ENCODE results near the gene GRID1. TPM values are rescaled to one million over a fixed set of nuclear protein-coding genes. Genes with fewer than 3 reads are reported as not detected.

Gene GRID1
- total RNA-seq, 1 donor from 2014 or later, result 7.1 TPM

GRCh38 chr10:86169066-86169465, 197.5 kb downstream of the GRID1 start:
- H3K4me1 ChIP-seq, result no peaks in the 10 kb centered on the region
- no peaks in the 10 kb centered on the region for H3K9me3 ChIP-seq
- no peak overlapping the region for H3K4me3 ChIP-seq
- H3K27ac ChIP-seq, result no peak overlapping the region
- intact Hi-C loops (cut with DNase I), result no loop called here
- no peaks in the 10 kb centered on the region for H3K27me3 ChIP-seq
- TF ChIP-seq POLR2AphosphoS5 (IDR thresholded peaks at IDR 0.05; ENCODE audit: insufficient read depth in 1 of 2, low read depth in 1 of 2) (no peak), POLR2A (IDR thresholded peaks at IDR 0.05) (no peak)
- TF ChIP-seq, protein P1, sequence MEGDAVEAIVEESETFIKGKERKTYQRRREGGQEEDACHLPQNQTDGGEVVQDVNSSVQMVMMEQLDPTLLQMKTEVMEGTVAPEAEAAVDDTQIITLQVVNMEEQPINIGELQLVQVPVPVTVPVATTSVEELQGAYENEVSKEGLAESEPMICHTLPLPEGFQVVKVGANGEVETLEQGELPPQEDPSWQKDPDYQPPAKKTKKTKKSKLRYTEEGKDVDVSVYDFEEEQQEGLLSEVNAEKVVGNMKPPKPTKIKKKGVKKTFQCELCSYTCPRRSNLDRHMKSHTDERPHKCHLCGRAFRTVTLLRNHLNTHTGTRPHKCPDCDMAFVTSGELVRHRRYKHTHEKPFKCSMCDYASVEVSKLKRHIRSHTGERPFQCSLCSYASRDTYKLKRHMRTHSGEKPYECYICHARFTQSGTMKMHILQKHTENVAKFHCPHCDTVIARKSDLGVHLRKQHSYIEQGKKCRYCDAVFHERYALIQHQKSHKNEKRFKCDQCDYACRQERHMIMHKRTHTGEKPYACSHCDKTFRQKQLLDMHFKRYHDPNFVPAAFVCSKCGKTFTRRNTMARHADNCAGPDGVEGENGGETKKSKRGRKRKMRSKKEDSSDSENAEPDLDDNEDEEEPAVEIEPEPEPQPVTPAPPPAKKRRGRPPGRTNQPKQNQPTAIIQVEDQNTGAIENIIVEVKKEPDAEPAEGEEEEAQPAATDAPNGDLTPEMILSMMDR (IDR thresholded peaks at IDR 0.05), result no peak
- H3K36me3 ChIP-seq, result no peaks in the 10 kb centered on the region
- no peak for DNase-seq (ENCODE audit: extremely low spot score in 2 of 2)

DNA sequence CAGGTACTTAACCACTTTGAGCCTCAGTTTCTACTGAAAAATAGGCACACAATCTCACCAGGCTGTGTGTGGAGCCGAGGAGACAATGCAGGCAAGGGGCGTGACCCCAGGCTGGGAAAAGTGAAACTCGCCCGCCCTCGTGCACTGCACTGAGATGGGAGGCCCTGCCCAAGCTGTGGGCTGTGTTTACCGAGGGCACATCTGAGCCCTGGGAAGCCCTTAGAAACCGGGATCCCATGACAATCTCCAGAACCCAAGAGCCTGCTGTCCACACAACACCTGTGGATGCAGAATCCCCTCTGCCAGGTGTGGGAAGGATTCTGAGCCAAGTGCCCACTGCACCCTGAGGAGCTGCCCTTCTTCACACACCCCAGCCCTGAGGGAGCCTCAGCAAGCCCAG, 198.3 kb downstream of the GRID1 start:
- H3K36me3 ChIP-seq, result no peaks in the 10 kb centered on the region
- TF ChIP-seq POLR2A (IDR thresholded peaks at IDR 0.05) (no peak), POLR2AphosphoS5 (IDR thresholded peaks at IDR 0.05; ENCODE audit: insufficient read depth in 1 of 2, low read depth in 1 of 2) (no peak)
- TF ChIP-seq, protein P1 (IDR thresholded peaks at IDR 0.05), result no peak
- no peak overlapping the region for H3K4me3 ChIP-seq
- no peak overlapping the region for H3K27ac ChIP-seq
- H3K27me3 ChIP-seq, result no peaks in the 10 kb centered on the region
- no peaks in the 10 kb centered on the region for H3K4me1 ChIP-seq
- DNase-seq (ENCODE audit: extremely low spot score in 2 of 2), result no peak
- intact Hi-C loops (cut with DNase I), result no loop called here
- H3K9me3 ChIP-seq, result no peaks in the 10 kb centered on the region

DNA sequence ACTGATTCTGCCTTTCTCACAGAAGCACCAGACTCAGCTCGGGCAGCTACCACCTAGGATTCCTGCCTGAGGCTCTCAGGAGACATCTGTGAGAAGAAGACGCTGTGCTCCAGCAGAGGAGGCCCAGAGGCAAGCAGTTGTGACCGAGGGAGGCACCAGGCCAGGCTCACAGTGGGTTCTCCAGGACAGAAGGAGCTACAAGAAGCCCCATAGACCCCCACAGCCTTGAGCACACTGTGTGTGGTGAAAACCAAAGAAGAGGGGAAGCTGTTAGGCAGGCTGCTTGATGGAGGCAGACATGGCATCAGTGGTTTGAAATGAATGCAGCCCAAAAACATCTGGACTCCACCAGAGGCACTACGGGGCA, 198.8 kb downstream of the GRID1 start:
- no peak for DNase-seq (ENCODE audit: extremely low spot score in 2 of 2)
- Histone ChIP-seq H3K27me3 (no peaks in the 10 kb centered on the region), H3K4me1 (no peaks in the 10 kb centered on the region), H3K27ac (no peak overlapping the region), H3K9me3 (no peaks in the 10 kb centered on the region), H3K4me3 (no peak overlapping the region), H3K36me3 (no peaks in the 10 kb centered on the region)
- intact Hi-C loops (cut with DNase I), result no loop called here
- TF ChIP-seq, protein P1 (IDR thresholded peaks at IDR 0.05), result no peak
- TF ChIP-seq POLR2AphosphoS5 (IDR thresholded peaks at IDR 0.05; ENCODE audit: insufficient read depth in 1 of 2, low read depth in 1 of 2), result no peak
- no peak for TF ChIP-seq POLR2A (IDR thresholded peaks at IDR 0.05)

DNA sequence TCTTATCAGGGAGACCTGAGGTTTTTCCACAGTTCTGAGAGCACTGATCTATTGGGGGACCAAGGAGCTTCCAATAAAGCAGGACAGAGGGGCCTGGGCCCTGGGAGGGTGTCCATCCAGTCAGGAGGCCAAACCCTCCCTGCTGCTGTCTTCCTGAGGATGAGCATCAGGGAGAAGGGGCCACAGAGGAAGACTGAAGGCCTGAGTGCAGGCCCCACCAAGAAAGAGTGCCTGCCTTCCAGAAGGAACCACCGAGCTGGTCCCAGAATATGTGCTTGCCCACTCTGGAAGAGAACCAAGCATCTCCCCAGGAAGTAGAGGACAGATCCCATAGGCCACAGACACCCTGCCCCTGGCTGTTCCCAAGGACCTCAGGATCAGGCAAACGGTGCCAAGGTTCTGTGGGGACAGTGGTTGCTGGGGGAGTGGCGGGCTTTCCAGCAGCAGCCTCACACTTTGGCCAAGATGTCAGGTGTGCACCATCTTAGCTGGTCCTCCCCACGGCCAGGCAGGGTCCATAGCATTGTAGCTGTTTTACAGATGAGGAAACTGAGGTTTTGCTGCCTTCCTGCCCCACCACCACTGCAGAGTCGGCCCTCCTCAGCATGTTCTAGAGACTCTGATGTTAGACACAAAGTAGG, 199.4 kb downstream of the GRID1 start:
- Histone ChIP-seq H3K4me1 (no peaks in the 10 kb centered on the region), H3K36me3 (no peaks in the 10 kb centered on the region), H3K9me3 (no peaks in the 10 kb centered on the region), H3K4me3 (no peak overlapping the region), H3K27me3 (no peaks in the 10 kb centered on the region), H3K27ac (no peak overlapping the region)
- no peak for DNase-seq (ENCODE audit: extremely low spot score in 2 of 2)
- intact Hi-C loops (cut with DNase I), result no loop called here
- no peak for TF ChIP-seq POLR2AphosphoS5 (IDR thresholded peaks at IDR 0.05; ENCODE audit: insufficient read depth in 1 of 2, low read depth in 1 of 2)
- TF ChIP-seq, protein P1 (IDR thresholded peaks at IDR 0.05), result no peak
- TF ChIP-seq POLR2A (IDR thresholded peaks at IDR 0.05), result no peak

DNA sequence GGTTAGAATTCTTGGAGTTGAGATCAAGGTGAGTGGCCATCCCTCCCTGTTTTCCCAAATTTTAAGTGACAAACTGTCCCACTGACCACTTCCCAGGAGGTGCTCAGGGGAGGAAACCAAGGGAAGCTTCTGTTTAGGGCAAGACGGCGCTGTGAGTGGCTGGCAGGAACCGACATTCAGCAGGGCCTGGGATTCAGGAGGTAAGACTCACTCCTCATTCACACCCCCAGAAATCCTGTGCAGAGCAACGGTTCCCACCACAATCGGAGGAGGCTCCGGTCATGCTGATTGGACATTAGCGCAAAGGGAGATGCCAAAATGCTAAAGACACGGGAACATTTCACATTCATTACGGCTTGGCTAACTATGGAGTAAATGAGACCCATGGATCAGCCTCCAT, 200.9 kb downstream of the GRID1 start:
- intact Hi-C loops (cut with DNase I), result no loop called here
- Histone ChIP-seq H3K9me3 (no peaks in the 10 kb centered on the region), H3K4me1 (no peaks in the 10 kb centered on the region), H3K36me3 (no peaks in the 10 kb centered on the region), H3K27ac (no peak overlapping the region), H3K27me3 (no peaks in the 10 kb centered on the region), H3K4me3 (no peak overlapping the region)
- no peak for DNase-seq (ENCODE audit: extremely low spot score in 2 of 2)
- TF ChIP-seq POLR2AphosphoS5 (IDR thresholded peaks at IDR 0.05; ENCODE audit: insufficient read depth in 1 of 2, low read depth in 1 of 2) (no peak), POLR2A (IDR thresholded peaks at IDR 0.05) (no peak)
- TF ChIP-seq, protein P1 (IDR thresholded peaks at IDR 0.05), result no peak
